HG03108 (cell line): ENCODE data around the gene FNDC3B.

Experiments used
- ATAC-seq: cut with Tn5 transposase; IDR thresholded peaks from one replicate; pipeline ENCODE4 v1.9.1; 2021; ENCODE audit warnings: moderate library complexity; ENCODE audit not compliant: unreplicated experiment

Gene FNDC3B

DNA sequence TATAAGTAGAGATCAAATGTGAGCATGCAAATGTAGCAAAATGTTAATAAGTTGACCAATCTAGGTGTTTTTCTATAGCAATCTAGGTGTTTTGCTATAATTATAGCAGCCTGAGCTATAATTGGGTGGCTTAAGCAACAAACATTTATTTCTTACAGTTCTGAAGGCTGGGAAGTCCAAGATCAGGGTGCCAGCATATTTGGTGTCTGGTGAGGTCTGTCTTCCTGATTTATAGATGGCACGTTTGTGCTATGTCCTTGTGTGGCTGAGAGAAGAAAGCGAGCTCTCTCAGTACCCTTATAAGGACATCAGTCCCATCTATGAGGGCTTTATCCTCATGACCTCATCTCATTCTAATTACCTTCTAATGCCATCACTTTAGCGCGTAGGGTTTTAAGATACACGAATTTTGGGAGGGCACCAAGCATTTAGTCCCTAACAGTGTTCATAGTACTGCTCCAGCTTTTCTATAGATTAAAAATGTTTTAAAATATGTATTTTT is 237.8 kb downstream of the FNDC3B start:
- no peak for ATAC-seq

- ATAC-seq: no peak
Measured at GRCh38 chr3:172279191-172279640, 239.8 kb downstream of the FNDC3B start.

- ATAC-seq: no peak
Measured at GRCh38 chr3:172279974-172280373, 240.6 kb downstream of the FNDC3B start.

- no peak for ATAC-seq
Measured at GRCh38 chr3:172280406-172281051, 241.2 kb downstream of the FNDC3B start.

DNA sequence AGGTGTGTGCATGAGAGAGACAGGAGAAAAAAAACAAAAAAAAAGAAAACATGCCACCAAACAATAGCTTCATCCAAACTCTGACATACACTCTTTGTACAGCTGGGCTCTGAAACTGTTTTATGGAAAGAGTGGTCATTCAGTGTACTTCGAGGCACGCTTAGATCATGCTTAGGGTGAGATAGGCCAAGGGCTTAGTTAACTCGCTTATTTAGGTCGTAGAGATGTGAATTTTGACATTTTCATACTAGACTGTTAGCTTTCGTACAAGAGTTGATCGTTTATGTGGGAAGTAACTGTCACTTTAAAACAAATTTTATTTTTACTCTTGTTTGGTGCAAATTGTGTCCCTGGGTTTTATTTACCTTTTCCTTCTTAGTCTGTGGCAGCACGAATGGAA is 242.5 kb downstream of the FNDC3B start:
- ATAC-seq: no peak

- no peak for ATAC-seq
Measured at GRCh38 chr3:172282850-172283249, 243.5 kb downstream of the FNDC3B start.

- ATAC-seq: no peak
Measured at GRCh38 chr3:172283841-172284357, 244.5 kb downstream of the FNDC3B start.

DNA sequence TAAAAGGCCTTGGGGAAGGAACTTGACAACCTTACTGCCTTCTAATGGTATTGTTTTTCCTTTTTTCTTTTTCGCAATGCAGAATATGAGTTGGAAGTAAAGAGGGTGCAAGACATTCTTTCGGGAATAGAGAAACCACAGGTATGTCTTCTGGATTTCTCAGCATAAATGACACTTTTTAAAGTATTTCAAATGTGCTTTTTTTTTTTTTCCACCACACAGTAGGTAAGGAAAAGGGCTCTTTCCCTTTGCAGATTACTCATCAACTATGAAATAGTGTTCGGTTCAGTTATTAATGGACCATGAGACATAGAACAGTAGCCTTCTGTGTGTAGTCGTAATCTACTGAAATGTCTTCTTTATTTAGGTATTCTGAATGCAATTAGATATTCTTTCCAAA is 246.5 kb downstream of the FNDC3B start:
- ATAC-seq: no peak

DNA sequence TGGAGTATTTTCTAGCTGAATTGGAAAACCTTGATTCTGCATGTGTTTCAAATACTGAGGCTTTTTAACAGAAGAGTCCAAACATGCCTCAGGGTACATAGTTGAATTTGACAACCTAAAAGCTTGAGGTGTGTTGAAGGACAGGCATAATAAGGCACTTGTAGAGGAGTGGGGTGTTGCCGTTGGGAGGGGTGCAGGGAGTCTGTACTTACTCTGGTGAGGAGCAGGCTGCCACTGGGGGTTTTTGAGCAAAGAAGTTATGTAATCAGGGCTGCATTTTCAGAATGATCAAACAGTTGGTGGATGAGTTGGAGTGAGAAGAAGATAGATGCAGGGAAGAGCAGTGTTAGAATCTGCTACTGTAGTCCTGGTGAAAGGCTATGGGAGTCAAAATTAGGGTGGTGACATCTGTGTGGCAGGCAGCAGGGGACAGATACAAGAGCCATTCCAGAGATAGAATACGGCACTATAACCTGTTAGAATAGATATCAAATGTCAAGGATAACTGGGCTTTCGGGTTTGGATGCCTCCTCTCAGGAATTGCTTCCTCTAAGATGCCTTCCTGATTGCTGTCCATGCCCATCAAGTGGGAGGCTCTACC is 247.3 kb downstream of the FNDC3B start:
- no peak for ATAC-seq

DNA sequence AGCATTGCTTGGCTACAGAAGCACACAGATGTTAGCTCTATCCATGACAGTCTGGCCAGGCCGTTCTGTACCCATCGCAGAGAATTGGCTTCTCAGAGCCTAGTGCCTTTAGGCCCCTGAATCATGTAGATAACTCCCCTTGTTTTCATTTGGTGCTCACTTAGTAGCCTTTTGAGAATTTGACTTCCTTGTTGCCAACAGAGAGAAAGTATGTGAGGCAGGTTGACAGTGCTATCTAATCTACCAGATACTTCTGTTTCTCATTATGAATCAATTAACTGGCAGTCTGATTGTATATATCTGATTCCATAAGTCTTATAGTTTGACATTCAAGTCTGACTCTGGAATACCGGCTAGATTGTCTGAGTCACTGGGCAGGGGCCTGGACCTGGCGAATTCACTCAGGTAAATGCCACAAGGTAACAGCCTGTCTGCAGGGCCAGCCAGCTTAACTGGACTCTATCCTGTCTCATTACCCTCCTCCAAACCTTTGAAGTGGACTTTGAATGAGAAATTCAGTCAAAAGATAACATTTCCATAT is 248.6 kb downstream of the FNDC3B start:
- no peak for ATAC-seq

DNA sequence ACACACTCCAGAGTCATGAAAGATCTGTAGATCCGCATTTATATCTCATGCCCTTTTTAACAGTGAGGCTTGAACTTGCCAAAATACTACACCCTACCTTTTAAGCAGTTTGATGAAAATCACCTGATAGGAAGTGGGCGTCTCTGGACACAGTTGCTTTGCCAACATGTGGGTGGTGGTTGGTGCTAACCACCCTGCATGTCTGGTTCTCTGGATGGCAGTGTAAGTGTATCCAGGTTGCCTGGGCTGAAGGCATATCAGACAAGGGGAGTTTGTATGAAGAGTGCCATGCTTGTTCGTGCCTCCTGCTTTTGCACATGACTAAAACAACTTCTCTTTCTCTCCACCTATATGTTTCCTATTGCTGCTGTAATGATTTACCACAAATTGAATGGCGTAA is 249.3 kb downstream of the FNDC3B start:
- no peak for ATAC-seq

DNA sequence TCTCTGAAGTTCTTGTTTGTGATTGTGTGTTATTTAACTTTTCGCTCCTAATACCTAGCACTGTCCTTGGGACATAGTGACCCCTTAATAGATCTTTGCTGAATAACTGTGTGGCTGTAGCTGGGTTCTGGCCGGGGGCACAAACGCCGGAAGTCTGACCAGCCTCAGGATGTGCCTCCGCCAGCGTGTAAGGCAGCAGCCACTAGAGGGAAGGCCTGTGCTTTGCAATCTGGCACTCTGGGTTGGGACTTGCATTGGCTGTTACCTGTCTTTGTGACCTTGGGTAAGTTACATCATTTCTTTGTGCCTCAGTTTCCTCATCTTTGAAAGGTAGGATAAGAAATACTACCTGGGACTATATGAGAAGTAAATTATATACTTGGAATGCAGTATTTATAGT is 250.2 kb downstream of the FNDC3B start:
- peak; percentile 74 for ATAC-seq

- no peak for ATAC-seq
Measured at GRCh38 chr3:172290457-172290856, 251.1 kb downstream of the FNDC3B start.

DNA sequence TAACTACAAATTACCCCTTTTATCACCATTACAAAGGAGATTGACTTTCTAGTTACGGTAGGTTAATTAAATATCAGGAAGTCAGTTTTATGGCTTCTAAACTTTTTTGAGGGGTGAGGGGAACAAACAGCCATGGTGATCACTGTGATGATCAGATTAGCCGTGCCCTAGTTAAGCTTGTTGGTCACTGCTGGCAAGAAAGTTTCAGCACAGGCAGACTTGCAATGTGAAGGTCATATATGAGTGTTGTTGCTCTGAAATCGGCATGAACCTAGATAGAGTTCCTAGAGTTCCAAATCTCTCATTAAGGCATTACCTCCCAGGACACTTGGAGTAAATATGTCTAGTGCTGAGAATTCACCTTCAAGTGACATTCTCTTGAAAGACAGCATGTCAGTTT is 252.3 kb downstream of the FNDC3B start:
- no peak for ATAC-seq

DNA sequence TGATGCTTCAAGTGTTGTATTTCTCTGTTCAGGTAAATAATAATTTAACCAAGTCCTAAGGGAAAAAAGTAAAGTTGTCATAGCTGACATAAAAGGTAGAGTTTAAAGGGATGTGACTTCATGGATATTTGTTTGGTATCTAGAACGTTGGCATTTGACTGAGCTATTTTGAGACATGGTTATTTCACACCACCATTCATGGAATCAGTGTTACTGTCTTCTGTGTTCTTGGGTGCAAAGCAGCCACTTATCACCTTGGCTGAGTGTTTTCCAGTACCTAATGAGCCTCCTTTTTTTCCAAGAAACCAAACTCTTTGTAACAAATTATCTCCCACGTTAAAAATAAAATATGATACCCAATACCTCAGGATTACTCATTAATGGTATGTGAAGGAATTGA is 253.0 kb downstream of the FNDC3B start:
- ATAC-seq: no peak

GRCh38 chr3:172293093-172293492 is 253.7 kb downstream of the FNDC3B start:
- no peak for ATAC-seq

- no peak for ATAC-seq
Measured at GRCh38 chr3:172294223-172294806, 254.9 kb downstream of the FNDC3B start.

GRCh38 chr3:172296248-172296974 is 257.0 kb downstream of the FNDC3B start:
- no peak for ATAC-seq

GRCh38 chr3:172296975-172297332 is 257.6 kb downstream of the FNDC3B start:
- ATAC-seq: no peak

DNA sequence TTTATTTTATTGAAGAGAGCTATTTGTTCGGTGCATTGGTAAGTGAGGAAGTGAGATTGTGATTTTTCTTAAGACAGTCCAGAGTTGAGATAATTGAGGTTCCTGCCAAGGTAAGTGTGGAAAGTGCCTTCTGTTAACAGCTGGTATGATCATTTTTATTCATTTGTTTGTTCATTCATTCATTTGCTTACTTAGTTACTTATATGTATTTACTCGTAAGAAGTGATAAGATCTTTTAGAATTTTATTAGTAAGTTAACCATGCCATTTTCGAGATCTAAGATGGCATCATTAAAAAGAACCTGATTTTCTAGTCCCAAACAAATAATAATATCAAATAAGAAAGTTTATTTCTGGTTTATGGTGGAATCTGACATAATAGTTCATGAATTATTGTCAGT is 258.9 kb downstream of the FNDC3B start:
- no peak for ATAC-seq

- ATAC-seq: no peak
Measured at GRCh38 chr3:172300187-172300586, 260.8 kb downstream of the FNDC3B start.
